ENCODE measurements around the gene OR56B1. TPM values are rescaled to one million over a fixed set of nuclear protein-coding genes. Genes with fewer than 3 reads are reported as not detected.

OR56B1 gene
- total RNA-seq, 2 donors from 2014 or later, result not detected

Other genes starting within 250 kb of the OR56B1 start
- gene OR52D1, start 247.8 kb upstream of the OR56B1 start, total RNA-seq, result not detected
- gene UBQLN3, start 226.5 kb upstream of the OR56B1 start, total RNA-seq, result 10 to 100 TPM in 1 of 2 donors, 1 to 10 TPM in 1; 2.8 to 13.5 TPM
- 1 to 10 TPM in 1 of 2 donors, under 1 TPM in 1; 0.68 to 1.6 TPM for gene UBQLNL, start 219.7 kb upstream of the OR56B1 start, total RNA-seq
- under 1 TPM in 1 of 2 donors, not detected in 1; 0.57 TPM for gene OR52H1, start 187.9 kb upstream of the OR56B1 start, total RNA-seq
- not detected for gene OR52B6, start 155.6 kb upstream of the OR56B1 start, total RNA-seq
- gene TRIM6, start 139.8 kb upstream of the OR56B1 start, total RNA-seq, result 1 to 10 TPM; 4.8 to 6.3 TPM
- gene TRIM34, start 111.4 kb upstream of the OR56B1 start, total RNA-seq, result 10 to 100 TPM; 10.3 to 15.5 TPM
- 10 to 100 TPM; 17.4 to 36.9 TPM for gene TRIM5, start 51.4 kb upstream of the OR56B1 start, total RNA-seq
- gene TRIM22, start 46.7 kb upstream of the OR56B1 start, total RNA-seq, result 10 to 100 TPM; 32.8 to 47.4 TPM
- gene OR52N4, start 17.8 kb downstream of the OR56B1 start, total RNA-seq, result not detected
- not detected for gene OR52N5, start 46.9 kb downstream of the OR56B1 start, total RNA-seq
- not detected for gene OR52N1, start 54.8 kb downstream of the OR56B1 start, total RNA-seq
- gene OR52N2, start 72.5 kb downstream of the OR56B1 start, total RNA-seq, result not detected
- gene OR52E6, start 105.4 kb downstream of the OR56B1 start, total RNA-seq, result not detected
- gene OR52E8, start 121.2 kb downstream of the OR56B1 start, total RNA-seq, result not detected
- gene OR52E4, start 144.2 kb downstream of the OR56B1 start, total RNA-seq, result not detected
- gene OR52E5, start 156.8 kb downstream of the OR56B1 start, total RNA-seq, result not detected
- under 1 TPM in 1 of 2 donors, not detected in 1; 0.11 TPM for gene OR56A3, start 205.8 kb downstream of the OR56B1 start, total RNA-seq
- not detected for gene OR56A5, start 232.0 kb downstream of the OR56B1 start, total RNA-seq